ENCODE results near the gene ZNF648.
"Not testable (repeated sequence)": the region's sequence is repeated elsewhere in the genome, so short reads cannot be mapped to it uniquely, and the experiment has no call there.

The ZNF648 gene

GRCh38 chr1:182015360-182015759, 46.2 kb downstream of the ZNF648 start:
- no peak for DNase-seq

GRCh38 chr1:182010800-182011370, 50.6 kb downstream of the ZNF648 start:
- not testable (repeated sequence) for DNase-seq

- not testable (repeated sequence) for DNase-seq
These were observed 56.1 kb downstream of the ZNF648 start for GRCh38 chr1:182005398-182005797.

- DNase-seq: no peak
These were observed 56.9 kb downstream of the ZNF648 start for GRCh38 chr1:182004601-182005000.

All from SHP77 treated with DMSO at 0.1 percent for 48 hours (cell line).